ENCODE measurements around the gene ZNF622.

ZNF622 gene

GRCh38 chr5:16465544-16466432 lies at the start of gene ZNF622 (continued):
- TF ChIP-seq ZEB2 (tag by site-specific recombination; IDR thresholded peaks at IDR 0.05): peak; percentile 47
- 0 out of 2 replicates have a peak, but pooled peaks have one; percentile 2 for TF ChIP-seq BCL11B (tag by site-specific recombination; IDR thresholded peaks at IDR 0.05; ENCODE audit: low read depth)
- peak; percentile 75 for TF ChIP-seq SCRT2 (tag by site-specific recombination; IDR thresholded peaks at IDR 0.05)
- TF ChIP-seq ZNF184 (tag by site-specific recombination; IDR thresholded peaks at IDR 0.05): no peak
- no peak for TF ChIP-seq ZNF10 (tag by site-specific recombination; IDR thresholded peaks at IDR 0.05)
- no peak for TF ChIP-seq ZNF157 (tag by site-specific recombination; IDR thresholded peaks at IDR 0.05)
- TF ChIP-seq ELK4 (IDR thresholded peaks at IDR 0.05; ENCODE audit: borderline replicate concordance, low read depth, low read length): no peak; the same call in 1 of the 2 replicates
- TF ChIP-seq YY1 (tag by site-specific recombination; IDR thresholded peaks at IDR 0.05): 0 out of 2 replicates have a peak, but pooled peaks have one; percentile 18
- TF ChIP-seq ZNF335 (tag by site-specific recombination; conservative IDR thresholded peaks at IDR 0.05): peak; percentile 93
- TF ChIP-seq ZNF558 (tag by site-specific recombination; IDR thresholded peaks at IDR 0.05): no peak
- peak; percentile 88 for TF ChIP-seq ZFP69B (tag by site-specific recombination; IDR thresholded peaks at IDR 0.05)
- no peak for TF ChIP-seq ZNF830 (tag by site-specific recombination; IDR thresholded peaks at IDR 0.05; ENCODE audit: low read depth)
- TF ChIP-seq ZNF169 (tag by site-specific recombination; IDR thresholded peaks at IDR 0.05): no peak
- no peak for TF ChIP-seq ZNF645 (tag by site-specific recombination; IDR thresholded peaks at IDR 0.05)
- TF ChIP-seq SP3 (tag by site-specific recombination; IDR thresholded peaks at IDR 0.05): peak; percentile 85
- peak; percentile 46; the same call in 1 of the 2 replicates for TF ChIP-seq ZNF843 (tag by site-specific recombination; IDR thresholded peaks at IDR 0.05)
- TF ChIP-seq ZBTB20 (tag by site-specific recombination; IDR thresholded peaks at IDR 0.05): peak; percentile 87
- TF ChIP-seq, protein P1, sequence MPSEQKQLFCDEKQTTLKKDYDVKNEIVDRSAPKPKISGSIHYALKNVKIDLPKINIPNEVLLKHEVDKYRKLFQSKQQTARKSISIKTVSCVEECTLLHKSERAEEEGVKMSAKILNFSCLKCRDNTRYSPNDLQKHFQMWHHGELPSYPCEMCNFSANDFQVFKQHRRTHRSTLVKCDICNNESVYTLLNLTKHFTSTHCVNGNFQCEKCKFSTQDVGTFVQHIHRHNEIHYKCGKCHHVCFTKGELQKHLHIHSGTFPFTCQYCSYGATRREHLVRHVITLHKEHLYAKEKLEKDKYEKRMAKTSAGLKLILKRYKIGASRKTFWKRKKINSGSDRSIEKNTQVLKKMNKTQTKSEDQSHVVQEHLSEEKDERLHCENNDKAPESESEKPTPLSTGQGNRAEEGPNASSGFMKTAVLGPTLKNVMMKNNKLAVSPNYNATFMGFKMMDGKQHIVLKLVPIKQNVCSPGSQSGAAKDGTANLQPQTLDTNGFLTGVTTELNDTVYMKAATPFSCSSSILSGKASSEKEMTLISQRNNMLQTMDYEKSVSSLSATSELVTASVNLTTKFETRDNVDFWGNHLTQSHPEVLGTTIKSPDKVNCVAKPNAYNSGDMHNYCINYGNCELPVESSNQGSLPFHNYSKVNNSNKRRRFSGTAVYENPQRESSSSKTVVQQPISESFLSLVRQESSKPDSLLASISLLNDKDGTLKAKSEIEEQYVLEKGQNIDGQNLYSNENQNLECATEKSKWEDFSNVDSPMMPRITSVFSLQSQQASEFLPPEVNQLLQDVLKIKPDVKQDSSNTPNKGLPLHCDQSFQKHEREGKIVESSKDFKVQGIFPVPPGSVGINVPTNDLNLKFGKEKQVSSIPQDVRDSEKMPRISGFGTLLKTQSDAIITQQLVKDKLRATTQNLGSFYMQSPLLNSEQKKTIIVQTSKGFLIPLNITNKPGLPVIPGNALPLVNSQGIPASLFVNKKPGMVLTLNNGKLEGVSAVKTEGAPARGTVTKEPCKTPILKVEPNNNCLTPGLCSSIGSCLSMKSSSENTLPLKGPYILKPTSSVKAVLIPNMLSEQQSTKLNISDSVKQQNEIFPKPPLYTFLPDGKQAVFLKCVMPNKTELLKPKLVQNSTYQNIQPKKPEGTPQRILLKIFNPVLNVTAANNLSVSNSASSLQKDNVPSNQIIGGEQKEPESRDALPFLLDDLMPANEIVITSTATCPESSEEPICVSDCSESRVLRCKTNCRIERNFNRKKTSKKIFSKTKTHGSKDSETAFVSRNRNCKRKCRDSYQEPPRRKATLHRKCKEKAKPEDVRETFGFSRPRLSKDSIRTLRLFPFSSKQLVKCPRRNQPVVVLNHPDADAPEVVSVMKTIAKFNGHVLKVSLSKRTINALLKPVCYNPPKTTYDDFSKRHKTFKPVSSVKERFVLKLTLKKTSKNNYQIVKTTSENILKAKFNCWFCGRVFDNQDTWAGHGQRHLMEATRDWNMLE (tag by site-specific recombination; conservative IDR thresholded peaks at IDR 0.05; ENCODE audit: low read depth): peak; percentile 93
- TF ChIP-seq, protein P2, sequence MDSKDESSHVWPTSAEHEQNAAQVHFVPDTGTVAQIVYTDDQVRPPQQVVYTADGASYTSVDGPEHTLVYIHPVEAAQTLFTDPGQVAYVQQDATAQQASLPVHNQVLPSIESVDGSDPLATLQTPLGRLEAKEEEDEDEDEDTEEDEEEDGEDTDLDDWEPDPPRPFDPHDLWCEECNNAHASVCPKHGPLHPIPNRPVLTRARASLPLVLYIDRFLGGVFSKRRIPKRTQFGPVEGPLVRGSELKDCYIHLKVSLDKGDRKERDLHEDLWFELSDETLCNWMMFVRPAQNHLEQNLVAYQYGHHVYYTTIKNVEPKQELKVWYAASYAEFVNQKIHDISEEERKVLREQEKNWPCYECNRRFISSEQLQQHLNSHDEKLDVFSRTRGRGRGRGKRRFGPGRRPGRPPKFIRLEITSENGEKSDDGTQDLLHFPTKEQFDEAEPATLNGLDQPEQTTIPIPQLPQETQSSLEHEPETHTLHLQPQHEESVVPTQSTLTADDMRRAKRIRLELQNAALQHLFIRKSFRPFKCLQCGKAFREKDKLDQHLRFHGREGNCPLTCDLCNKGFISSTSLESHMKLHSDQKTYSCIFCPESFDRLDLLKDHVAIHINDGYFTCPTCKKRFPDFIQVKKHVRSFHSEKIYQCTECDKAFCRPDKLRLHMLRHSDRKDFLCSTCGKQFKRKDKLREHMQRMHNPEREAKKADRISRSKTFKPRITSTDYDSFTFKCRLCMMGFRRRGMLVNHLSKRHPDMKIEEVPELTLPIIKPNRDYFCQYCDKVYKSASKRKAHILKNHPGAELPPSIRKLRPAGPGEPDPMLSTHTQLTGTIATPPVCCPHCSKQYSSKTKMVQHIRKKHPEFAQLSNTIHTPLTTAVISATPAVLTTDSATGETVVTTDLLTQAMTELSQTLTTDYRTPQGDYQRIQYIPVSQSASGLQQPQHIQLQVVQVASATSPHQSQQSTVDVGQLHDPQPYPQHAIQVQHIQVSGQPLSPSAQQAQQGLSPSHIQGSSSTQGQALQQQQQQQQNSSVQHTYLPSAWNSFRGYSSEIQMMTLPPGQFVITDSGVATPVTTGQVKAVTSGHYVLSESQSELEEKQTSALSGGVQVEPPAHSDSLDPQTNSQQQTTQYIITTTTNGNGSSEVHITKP (tag by site-specific recombination; IDR thresholded peaks at IDR 0.05): peak; percentile 92
- no peak for TF ChIP-seq TRIM28 (IDR thresholded peaks at IDR 0.05; ENCODE audit: borderline replicate concordance, low read length)
- TF ChIP-seq ZNF692 (tag by site-specific recombination; IDR thresholded peaks at IDR 0.05): peak; percentile 91
- TF ChIP-seq ZNF785 (tag by site-specific recombination; IDR thresholded peaks at IDR 0.05): no peak
- TF ChIP-seq ZNF341 (tag by site-specific recombination; IDR thresholded peaks at IDR 0.05; ENCODE audit: low read depth): peak; percentile 91

Data from HEK293 (cell line).